Diencephalon (tissue), 1 donor: ENCODE results near the gene MTOR. TPM values are rescaled to one million over a fixed set of nuclear protein-coding genes. Genes with fewer than 3 reads are reported as not detected.

Experiments used
- small RNA-seq: library from RNA; depleted of rRNA; stranded (forward); fragments of <200 nt; gene quantifications from one replicate; pipeline ENCODE3, GENCODE V24; 2014
- total RNA-seq: library from RNA; depleted of rRNA; stranded (reverse); fragments of >200 nt; gene quantifications from one replicate; pipeline ENCODE4 v1.2.3, GENCODE V29; 2014

MTOR gene
- 47.7 TPM for total RNA-seq

GRCh38 chr1:11262171-11263049 is at the start of gene MTOR:
Gene MTOR, minus strand, starts transcription at chr1:11262551. Its CDS starts 3,142 bp downstream, at chr1:11259409.

GRCh38 chr1:11272832-11273594 is 10.7 kb upstream of the MTOR start, which contains the start of gene UBIAD1:
Gene UBIAD1, plus strand, starts transcription at chr1:11273198. Its CDS starts 334 bp downstream, at chr1:11273532.

GRCh38 chr1:11188858-11189451 is 73.4 kb downstream of the MTOR start, which contains the start of gene ANGPTL7:
Gene ANGPTL7, plus strand, starts transcription at chr1:11189355. Its CDS starts 225 bp downstream, at chr1:11189580.

GRCh38 chr1:11099310-11100148 is 162.8 kb downstream of the MTOR start, which contains the start of gene EXOSC10:
Gene EXOSC10, minus strand, starts transcription at chr1:11099869. Its CDS starts 38 bp downstream, at chr1:11099831.

GRCh38 chr1:11059968-11060830 is 202.2 kb downstream of the MTOR start, which contains the start of gene SRM:
Gene SRM, minus strand, starts transcription at chr1:11060018. Its CDS starts 75 bp downstream, at chr1:11059943.

Small RNA genes within 50 kb of the gene (small RNA-seq; reads per million reads assigned to genes)
- gene RNU6-291P: not detected
- not detected for gene RNU6-537P
- not detected for gene RPL39P6

Other genes starting within 250 kb of the MTOR start
- gene TARDBP, start 249.9 kb downstream of the MTOR start, total RNA-seq: 105 TPM
- gene MASP2, start 215.3 kb downstream of the MTOR start, total RNA-seq: not detected
- 19.1 TPM for gene SRM, start 202.5 kb downstream of the MTOR start, total RNA-seq
- 49.6 TPM for gene EXOSC10, start 162.7 kb downstream of the MTOR start, total RNA-seq
- gene ANGPTL7, start 73.2 kb downstream of the MTOR start, total RNA-seq: 0.23 TPM
- gene UBIAD1, start 10.6 kb upstream of the MTOR start, total RNA-seq: 21.0 TPM
- 10.8 TPM for gene DISP3, start 216.6 kb upstream of the MTOR start, total RNA-seq